Measurements from ENCODE around the gene TMTC2.

The TMTC2 gene

GRCh38 chr12:82810568-82810967 lies 123.9 kb downstream of the TMTC2 start:
- no peak for DNase-seq (ENCODE audit: low spot score)
- Histone ChIP-seq H3K27ac (no peak overlapping the region), H3K4me3 (no peak overlapping the region)
- no peak for TF ChIP-seq CTCF (IDR thresholded peaks at IDR 0.05)

- no peak for TF ChIP-seq CTCF (IDR thresholded peaks at IDR 0.05)
- no peak for DNase-seq (ENCODE audit: low spot score)
- H3K27ac ChIP-seq, result no peak overlapping the region
- H3K4me3 ChIP-seq, result no peak overlapping the region
Measured at GRCh38 chr12:82817368-82817767, 130.7 kb downstream of the TMTC2 start.

GRCh38 chr12:82818271-82819035 lies 131.7 kb downstream of the TMTC2 start:
- DNase-seq (ENCODE audit: low spot score), result no peak
- no peak overlapping the region for H3K27ac ChIP-seq
- H3K4me3 ChIP-seq, result no peak overlapping the region
- TF ChIP-seq CTCF (IDR thresholded peaks at IDR 0.05), result no peak

GRCh38 chr12:82826505-82826904 lies 139.8 kb downstream of the TMTC2 start:
- no peak overlapping the region for H3K4me3 ChIP-seq
- TF ChIP-seq CTCF (IDR thresholded peaks at IDR 0.05), result no peak
- no peak for DNase-seq (ENCODE audit: low spot score)
- H3K27ac ChIP-seq, result no peak overlapping the region

GRCh38 chr12:82832096-82832495 lies 145.4 kb downstream of the TMTC2 start:
- Histone ChIP-seq H3K27ac (no peak overlapping the region), H3K4me3 (no peak overlapping the region)
- no peak for TF ChIP-seq CTCF (IDR thresholded peaks at IDR 0.05)
- DNase-seq (ENCODE audit: low spot score), result no peak

GRCh38 chr12:82832981-82833380 lies 146.3 kb downstream of the TMTC2 start:
- no peak for DNase-seq (ENCODE audit: low spot score)
- Histone ChIP-seq H3K4me3 (no peak overlapping the region), H3K27ac (no peak overlapping the region)
- no peak for TF ChIP-seq CTCF (IDR thresholded peaks at IDR 0.05)

GRCh38 chr12:82833481-82833880 lies 146.8 kb downstream of the TMTC2 start:
- Histone ChIP-seq H3K27ac (no peak overlapping the region), H3K4me3 (no peak overlapping the region)
- no peak for DNase-seq (ENCODE audit: low spot score)
- no peak for TF ChIP-seq CTCF (IDR thresholded peaks at IDR 0.05)

Data from coronary artery (tissue), 2 donors.